Activated T-helper 1 cell treated with anti-CD3 and anti-CD28 coated beads, Interleukin-2, amount 50 U/mL, for 16 hours (primary cell): ENCODE data around the gene SEMA3C.
"Not testable (repeated sequence)": the region's sequence is repeated elsewhere in the genome, so short reads cannot be mapped to it uniquely, and the experiment has no call there.

Experiments used
- DNase-seq, 2 donors: peaks; one replicate each; pipeline ENCODE4 v3.0.0-alpha.2; 2020; ENCODE audit warnings: low read depth in 1 of 2, low spot score in 1 of 2

SEMA3C gene

GRCh38 chr7:80929619-80930018 lies 10.8 kb upstream of the SEMA3C start:
- no peak for DNase-seq

DNA sequence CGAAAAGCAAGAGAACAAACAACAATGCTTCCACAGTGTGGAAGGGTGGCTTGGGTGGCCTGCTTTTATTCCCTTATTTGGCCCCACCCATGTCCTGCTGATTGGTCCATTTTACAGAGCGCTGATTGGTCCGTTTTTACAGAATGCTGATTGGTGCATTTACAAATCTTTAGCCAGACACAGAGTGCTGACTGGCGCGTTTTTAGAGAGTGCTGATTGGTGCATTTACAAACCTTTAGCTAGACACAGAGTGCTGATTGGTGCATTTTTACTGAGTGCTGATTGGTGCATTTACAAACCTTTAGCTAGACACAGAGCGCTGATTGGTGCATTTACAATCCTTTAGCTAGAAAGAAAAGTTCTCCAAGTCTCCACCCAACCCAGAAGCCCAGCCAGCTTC lies 8.1 kb upstream of the SEMA3C start:
- not testable (repeated sequence) for DNase-seq

GRCh38 chr7:80924090-80924489 lies 5.2 kb upstream of the SEMA3C start:
- DNase-seq: no peak

- DNase-seq: no peak
Measured at GRCh38 chr7:80923211-80923612, 4.4 kb upstream of the SEMA3C start.

DNA sequence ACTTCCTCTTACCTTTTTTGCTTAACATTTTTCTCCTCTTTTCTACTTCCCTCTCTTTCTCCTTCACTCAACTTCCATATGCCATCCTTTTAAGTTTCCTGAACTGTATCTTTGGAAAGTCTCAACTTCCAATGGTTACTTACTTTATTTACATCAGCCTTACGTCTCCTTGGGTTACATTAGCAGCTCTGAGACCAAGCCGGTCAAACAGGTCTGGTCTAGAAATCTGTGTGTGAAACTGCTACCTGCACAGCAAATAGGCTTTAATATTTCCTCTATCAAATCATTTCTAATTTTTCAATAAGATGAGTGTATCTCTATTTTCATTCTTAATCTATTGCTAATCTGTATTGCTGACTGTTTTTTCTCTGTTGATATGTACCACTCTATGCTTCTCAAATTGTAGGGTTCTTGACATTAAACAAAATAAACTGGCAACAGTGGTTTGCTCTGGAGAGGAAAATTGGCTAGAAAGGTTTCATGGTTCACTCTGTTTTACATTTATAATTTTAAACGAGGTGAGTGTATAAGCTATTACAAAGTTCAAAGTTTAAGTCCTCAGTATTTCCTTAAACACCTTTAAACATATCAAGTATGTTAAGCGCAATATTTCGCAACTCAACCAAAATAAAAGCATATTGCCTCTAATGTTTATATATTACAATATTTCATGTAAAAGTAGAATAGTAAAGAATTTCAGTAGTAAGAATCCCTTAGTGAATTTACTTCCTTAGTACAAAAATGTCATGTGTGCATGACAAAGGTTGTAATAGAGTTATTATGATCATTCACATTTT lies 3.6 kb upstream of the SEMA3C start:
- DNase-seq: no peak

GRCh38 chr7:80921130-80921529 lies 2.3 kb upstream of the SEMA3C start:
- DNase-seq: no peak

- DNase-seq: no peak
Measured at GRCh38 chr7:80918399-80918798, 452 bp downstream of the SEMA3C start.

- no peak for DNase-seq
Measured at GRCh38 chr7:80916770-80917741, 1.8 kb downstream of the SEMA3C start.

DNA sequence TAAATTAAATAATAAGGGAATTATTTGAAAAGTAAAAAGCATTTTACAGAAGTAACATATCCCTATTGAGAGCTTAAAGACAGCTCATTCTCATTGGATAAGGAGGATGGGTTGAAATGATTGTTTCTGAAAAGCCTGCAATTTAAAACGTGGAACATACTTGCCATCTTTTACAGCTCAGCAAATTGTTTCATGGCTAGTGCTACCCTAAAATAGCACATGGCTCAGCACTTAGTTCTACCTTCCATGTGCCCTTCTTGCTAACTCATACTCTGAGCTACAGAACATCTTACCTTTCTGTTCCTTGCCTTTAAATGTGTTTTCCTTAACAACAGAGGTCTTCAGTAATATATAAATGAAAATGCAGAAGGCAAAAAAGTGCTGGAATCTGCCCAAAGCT lies 8.6 kb downstream of the SEMA3C start:
- no peak for DNase-seq

DNA sequence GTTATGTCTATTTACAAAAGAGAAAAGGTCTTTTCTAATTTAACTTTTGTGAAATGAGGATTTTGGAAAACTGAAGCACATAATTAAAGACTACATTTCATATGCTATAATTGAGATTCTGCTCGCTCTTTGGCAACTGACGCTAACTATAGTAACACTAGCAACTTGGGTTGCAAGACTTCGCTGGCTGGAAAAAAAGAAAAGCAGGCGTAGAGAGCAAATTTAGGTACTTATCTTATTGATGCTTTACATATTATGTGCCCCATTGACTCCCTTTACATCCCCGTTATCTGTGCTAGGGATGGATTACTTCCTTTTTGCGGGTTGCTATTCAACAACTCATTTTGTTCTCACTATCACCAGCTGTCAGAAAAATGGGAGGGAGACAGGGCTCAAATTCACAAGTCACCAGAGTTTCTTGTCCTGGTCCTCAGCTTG lies 10.5 kb downstream of the SEMA3C start:
- DNase-seq: no peak

GRCh38 chr7:80907612-80908011 lies 11.2 kb downstream of the SEMA3C start:
- DNase-seq: no peak

DNA sequence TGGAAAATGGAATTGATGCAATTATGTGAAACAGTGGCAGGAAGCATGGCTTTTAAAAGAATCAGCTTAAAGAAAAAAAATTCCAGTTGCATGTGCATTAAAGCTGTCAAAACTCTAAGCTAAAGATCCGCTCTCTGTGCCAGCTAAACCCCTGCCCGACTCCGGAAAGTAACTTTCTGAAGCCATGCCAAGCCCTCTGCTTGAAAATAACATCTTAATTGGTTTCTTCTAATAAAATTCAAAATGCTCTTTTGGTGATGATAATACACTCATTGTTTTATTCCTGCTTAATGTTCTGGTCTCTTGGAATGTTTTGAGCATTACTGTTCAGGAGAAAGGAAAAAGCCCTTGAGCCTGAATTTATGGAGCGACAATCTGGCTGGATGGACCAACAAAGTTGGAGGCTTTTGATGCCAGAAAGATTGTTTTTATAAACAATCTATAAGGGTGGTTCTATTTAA lies 11.7 kb downstream of the SEMA3C start:
- no peak for DNase-seq

GRCh38 chr7:80905334-80905733 lies 13.5 kb downstream of the SEMA3C start:
- no peak for DNase-seq

DNA sequence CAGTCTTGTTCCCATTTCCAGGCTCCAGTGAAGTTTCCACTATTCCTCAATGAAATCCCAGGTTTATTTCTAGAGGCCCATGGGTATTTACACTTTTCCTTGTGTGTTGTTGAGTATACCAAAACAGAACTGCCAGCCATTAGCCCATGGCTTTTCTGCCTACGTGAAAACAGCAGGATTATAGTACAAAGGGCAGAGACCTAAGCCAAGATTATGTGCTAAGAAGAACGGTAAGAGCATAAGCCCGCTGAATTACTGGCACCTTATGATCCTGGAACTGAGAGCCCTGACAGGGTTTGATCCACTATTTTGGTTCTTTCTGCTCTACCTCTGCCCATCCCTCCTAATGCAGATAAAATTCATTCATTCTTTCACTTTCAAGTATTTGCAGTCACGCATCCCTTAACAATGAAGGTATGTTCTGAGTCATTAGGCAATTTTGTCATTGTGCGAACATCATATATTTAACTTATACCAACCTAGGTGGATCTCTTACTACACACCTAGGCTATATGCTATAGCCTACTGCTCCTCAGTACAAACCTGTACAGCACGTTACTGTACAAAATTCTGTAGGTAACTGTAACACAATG lies 16.0 kb downstream of the SEMA3C start:
- no peak for DNase-seq

DNA sequence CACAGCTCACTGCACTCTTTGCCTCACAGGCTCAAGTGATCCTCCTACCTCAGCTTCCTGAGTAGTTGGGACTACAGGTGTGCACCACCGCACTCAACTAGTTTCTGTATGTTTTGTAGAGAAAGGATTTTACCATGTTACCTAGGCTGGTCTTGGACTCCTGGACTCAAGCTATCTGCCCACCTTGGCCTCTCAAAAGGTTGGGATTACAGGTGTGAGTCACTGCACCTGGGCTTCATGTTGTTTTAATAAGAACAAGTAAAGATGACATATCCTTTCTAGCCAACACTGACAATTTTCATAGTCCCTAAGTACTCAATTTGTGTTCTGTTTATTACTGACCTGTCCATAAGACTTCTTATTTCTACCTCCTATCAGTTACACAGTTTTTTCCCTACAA lies 16.8 kb downstream of the SEMA3C start:
- DNase-seq: no peak

DNA sequence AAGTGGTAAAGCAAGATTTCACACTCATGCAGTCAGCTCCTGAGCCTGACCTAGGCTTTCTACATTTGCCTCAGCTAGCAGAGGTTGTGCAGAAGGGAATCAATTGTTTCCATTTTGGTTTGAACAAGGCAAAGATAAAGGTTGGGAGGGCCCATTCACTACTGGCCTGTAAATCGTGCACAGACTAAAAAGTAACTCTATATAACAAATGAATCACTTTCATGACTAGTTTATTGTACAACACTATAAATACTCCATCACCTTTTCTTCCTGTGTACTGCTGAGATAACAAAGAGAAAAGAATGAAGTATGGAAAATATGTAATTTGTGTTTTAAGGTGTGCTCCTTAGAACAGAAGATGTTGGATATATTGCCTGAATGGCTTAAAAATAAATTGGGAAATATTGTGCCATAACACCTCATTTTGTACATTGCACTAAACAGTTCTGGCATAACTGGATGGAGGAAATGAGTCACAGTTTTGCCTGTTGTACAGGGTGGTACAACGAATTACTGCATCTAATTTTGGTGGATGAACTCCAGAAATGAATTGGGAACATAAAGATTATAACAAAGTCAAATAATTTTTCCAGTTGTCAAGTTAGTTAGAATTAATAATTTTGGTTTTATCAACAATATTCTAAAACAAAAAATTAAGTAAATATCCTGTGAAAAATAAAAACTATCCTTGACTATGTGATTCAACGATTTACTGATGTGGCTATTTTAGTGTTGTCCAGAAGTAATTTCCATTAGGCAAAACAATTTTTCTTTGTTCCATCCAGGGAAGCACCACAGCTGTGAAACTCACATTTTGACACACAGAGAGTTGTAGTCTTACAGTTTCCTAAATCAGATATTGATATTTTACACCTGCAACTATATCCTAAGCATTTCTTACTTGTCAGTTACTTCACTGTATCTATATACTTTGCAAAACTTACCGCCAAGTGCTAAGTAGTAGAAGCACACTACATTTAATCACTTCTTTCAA lies 18.0 kb downstream of the SEMA3C start:
- no peak for DNase-seq

- no peak for DNase-seq
Measured at GRCh38 chr7:80896906-80897598, 21.8 kb downstream of the SEMA3C start.

DNA sequence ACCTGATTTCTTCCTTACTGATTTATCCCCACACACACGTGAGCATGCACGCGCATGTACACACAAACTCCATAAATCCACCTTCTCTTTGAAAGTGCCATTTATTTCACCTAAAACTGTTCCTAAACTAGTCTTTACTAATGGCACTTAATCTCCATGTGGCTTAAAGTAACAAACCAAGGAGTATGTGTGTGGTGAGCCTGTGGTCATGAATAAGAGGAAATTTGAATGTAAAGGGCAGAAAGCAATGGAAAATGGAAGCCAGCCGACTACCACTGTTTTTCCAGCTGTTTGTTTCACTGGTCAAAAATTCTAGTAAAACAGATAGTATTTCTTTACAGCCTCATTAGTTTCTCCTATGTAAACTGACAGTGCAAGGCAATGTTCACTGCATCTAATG lies 23.8 kb downstream of the SEMA3C start:
- no peak for DNase-seq

DNA sequence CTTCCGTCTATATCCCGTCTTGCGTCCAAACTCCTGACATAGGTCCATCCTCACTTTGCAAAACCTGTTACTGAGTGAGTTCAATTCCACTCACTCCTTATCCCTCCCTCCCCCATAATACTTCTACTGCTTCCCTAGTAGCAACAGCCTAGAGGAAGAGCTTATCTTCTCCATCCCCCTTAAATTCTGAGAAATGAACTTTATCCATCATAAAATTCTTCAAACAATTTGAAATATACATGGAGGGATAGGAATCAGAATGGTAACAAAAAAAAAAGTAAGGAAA lies 27.6 kb downstream of the SEMA3C start:
- DNase-seq: no peak
